Measurements from ENCODE around the gene SYPL2.

DNA sequence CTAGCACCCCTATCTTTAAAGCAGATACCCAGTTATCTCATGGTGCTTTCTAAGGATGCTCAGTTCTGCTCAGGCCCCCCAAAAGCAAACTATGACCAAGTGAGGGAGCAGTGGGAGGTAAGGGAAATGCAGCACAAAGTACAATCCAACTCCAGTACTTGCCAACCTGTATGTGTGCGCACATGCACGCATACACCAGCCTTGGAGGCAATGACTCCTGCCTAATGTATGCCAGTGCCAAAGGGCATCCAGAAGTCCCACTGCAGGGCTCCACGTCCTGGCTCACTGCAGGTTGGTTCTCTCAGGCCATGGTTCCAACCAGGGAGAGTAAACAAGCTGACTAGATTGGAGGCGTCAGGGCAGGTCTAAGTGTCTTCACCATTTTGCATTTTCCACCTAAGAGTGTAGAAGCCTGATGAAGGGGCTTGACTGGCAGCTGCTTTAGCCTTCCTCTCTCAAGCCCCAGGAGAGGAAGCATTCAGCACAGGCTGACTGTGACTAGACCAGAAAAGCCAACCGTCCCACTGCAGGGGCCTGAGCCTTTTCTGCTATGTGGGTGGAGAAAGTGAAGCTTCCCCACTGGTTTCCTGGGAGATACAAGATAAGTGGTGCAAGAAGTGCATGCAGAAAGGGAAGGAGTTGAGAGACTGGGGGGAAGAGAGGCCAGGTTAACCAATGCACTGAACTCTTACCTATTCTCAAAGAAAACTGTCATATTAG is 35.5 kb downstream of the SYPL2 start:
- TF ChIP-seq TAF1 (IDR thresholded peaks at IDR 0.05; ENCODE audit: borderline replicate concordance, low read depth, low read length) = no peak
- TF ChIP-seq POLR2A (IDR thresholded peaks at IDR 0.05; ENCODE audit: low read depth, low read length) = no peak
- TF ChIP-seq POLR2AphosphoS5 (IDR thresholded peaks at IDR 0.05; ENCODE audit: low read depth, low read length) = no peak
